ENCODE results near the gene CACNA2D1.
"Not testable (repeated sequence)": the region's sequence is repeated elsewhere in the genome, so short reads cannot be mapped to it uniquely, and the experiment has no call there.

The CACNA2D1 gene

DNA sequence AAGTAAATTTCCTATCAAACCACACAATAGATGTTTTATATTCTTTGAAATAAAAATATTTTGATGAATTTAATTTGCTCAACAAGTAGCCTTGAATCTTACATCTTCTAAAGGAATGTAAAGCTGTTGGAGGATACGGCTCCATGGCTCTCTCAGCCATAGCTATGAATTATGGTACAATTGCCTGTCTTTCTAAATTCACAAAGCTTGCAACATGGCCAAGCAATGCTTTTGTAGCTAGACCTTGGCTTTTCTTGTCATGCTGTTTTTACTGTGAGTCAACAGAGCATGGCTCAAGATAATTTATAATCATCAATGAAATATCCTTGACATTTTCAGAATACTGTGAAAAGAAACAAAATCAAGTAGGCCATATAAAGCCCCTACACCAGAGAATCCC, 286.7 kb downstream of the CACNA2D1 start:
- DNase-seq = no peak

DNA sequence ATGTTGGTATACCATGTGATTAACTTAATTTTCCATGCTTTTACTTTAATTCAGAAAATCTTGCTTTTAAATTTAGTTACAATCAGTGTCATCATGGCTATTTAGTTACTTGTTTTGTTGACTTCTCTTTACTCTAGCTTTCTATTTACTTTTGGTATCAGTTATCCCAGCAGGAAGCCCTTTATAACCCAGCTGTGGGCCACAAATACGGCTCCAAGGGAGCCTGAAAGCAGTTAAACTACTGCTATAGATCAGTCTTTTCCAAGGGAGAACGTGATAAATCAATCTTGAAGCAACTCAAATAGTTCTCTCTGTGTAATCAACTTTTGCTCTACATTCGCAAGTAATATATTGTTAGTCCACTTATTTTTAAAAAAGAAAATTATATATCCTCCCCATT, 287.4 kb downstream of the CACNA2D1 start:
- no peak for DNase-seq

GRCh38 chr7:82154728-82155127, 288.8 kb downstream of the CACNA2D1 start:
- DNase-seq = no peak

- DNase-seq = no peak
Observed at GRCh38 chr7:82153776-82154175, 289.8 kb downstream of the CACNA2D1 start.

GRCh38 chr7:82152858-82153257, 290.7 kb downstream of the CACNA2D1 start:
- DNase-seq = no peak

DNA sequence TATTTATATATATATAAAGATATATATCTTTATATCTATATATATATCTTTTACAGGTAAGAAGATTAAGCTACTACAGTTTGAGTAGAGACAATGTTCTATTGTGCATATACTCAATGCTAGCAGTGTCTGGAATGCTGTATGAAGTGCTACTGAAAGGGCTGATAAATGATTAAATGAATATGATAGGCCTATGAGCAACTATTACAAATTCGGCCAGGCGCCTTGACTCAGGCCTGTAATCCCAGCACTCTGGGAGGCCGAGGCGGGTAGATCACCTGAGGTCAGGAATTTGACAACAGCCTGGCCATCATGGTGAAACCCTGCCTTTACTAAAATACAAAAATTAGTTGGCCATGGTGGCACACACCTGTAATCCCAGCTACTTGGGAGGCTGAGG, 297.1 kb downstream of the CACNA2D1 start:
- DNase-seq = no peak

DNA sequence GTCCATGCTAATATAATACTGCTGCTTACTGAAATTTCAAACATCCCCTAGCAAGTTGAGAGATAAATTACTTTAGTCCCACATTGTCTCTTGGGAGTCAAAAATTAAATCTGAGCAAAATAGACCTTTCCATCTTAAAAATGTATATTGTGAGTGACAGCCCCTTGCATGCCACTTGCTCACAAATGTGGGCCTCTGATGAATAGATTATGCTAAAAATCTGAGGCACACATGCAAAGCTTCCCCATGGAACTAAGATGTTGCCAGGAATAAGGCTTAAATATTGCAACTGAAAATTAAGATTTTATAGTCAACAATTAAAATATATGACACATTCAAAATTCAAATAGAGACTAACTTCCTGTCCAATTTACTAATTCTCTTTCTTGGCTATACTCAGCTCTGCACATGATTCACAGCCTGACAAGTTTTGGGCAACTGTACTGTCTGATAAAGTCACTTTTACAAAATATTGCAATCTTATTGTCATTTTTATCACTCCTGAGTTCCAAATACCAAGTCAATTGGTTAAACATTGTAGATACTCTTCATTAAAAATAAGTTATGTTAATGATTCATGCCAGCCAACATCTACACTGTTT, 301.2 kb downstream of the CACNA2D1 start:
- DNase-seq = no peak

DNA sequence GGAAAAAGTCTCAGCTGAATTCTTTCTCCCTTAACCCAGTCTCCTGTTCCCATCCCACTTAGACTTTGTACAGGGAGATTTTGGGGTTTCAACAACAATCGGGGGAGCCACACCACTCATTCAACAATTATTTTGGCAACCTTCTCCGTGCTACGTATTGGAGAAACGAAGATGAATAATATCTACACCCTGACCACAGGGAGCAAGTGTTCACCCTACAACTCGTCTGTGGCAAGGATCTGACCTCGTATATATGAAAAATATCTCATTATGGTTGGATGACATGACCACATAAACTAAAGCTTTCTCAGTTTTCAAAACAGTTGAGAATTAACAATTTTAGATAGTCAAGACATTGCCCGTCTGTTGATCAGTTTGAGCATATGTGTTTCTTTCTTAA, 302.1 kb downstream of the CACNA2D1 start:
- DNase-seq = no peak

DNA sequence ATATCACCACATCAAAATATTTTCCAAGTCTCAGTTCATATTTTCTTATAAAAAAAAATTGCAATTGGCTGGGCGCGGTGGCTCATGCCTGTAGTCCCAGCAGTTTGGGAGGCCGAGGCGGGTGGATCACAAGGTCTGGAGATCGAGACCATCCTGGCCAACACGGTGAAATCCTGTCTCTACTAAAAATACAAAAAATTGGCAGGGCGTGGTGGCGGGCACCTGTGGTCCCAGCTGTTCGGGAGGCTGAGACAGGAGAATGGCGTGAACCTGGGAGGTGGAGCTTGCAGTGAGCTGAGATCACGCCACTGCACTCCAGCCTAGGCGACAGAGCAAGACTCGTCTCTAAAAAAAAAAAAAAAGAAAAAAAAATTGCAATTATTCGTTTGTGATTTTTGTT, 303.0 kb downstream of the CACNA2D1 start:
- DNase-seq = not testable (repeated sequence)

- DNase-seq = no peak
Observed at GRCh38 chr7:82131215-82131614, 312.4 kb downstream of the CACNA2D1 start.

DNA sequence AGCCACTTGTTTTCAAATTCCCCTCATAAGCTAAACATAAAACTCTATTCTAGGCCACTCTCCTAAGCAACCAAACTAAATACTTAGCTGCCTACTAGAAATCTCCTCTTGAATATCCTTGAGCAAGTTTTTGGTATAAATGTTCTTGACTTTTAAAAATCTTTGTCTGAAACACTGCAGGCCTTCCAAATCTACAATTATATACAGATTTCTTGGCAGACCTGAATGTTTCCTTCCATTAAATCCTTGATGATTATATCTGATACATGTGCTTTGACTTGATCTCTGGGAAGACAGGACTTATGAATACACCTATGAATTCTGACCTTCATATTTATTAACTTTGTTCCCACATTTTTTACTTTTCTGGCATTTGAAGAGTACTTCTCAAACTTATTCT, 314.5 kb downstream of the CACNA2D1 start:
- no peak for DNase-seq

DNA sequence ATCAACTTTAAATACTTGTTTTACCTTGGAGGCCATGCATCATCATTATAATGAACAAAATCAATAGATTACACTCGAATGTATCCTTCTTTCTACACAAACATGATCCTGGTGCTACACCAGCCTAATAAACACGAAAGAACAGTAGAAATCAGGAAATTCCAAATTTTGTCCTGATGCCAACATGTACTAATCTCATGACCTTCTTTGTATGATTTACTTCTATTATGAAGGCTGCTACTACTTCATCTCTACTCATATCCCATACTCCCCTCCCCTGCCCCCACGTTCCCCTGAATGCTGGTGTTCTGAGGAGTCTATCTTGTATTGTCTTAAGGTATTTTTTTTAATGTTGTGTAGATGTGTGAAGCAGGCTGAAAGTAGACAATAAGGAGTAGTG, 315.0 kb downstream of the CACNA2D1 start:
- DNase-seq = no peak

- no peak for DNase-seq
Observed at GRCh38 chr7:82126576-82126975, 317.0 kb downstream of the CACNA2D1 start.

- DNase-seq = no peak
Observed at GRCh38 chr7:82124445-82124844, 319.1 kb downstream of the CACNA2D1 start.

GRCh38 chr7:82122275-82122674, 321.3 kb downstream of the CACNA2D1 start:
- no peak for DNase-seq

DNA sequence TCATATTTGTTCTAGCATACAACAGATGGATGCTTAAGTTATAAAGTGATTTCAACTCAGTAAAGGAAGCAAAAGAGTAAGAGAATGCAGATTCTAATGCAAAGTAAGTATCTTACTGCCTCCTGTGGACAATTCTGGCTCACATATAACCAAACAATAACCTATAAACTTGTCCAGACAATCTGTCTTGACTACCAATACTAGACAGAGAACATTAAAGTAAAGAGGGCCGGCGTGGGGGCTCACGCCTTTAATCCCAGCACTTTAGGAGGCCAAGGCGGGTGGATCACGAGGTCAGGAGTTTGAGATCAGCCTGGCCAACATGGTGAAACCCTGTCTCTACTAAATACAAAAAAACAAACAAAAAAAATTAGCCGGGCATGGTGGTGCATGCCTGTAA, 329.3 kb downstream of the CACNA2D1 start:
- DNase-seq = no peak

GRCh38 chr7:82110146-82110840, 333.3 kb downstream of the CACNA2D1 start:
- no peak for DNase-seq

GRCh38 chr7:82109288-82109687, 334.3 kb downstream of the CACNA2D1 start:
- no peak for DNase-seq

GRCh38 chr7:82106201-82106600, 337.4 kb downstream of the CACNA2D1 start:
- no peak for DNase-seq

DNA sequence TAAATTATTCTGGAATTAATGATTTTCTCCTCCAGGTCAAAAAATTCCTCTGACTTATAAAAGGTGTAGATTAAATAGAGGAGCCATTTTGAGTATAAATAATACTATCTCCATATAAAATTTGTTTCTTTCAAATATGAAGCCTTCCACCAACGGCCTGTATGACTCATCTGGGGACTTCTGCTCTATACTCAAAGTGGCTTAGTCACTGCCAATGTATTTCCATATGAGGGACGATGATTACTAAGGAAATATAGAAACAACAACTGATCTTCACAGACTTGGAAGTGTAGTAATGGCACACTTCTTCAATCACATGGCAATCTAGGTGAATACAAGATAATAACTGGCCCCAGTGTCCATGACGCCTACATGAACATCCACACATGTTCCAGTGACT, 338.1 kb downstream of the CACNA2D1 start:
- DNase-seq = peak in 1 of 2 donors; percentile 12

DNA sequence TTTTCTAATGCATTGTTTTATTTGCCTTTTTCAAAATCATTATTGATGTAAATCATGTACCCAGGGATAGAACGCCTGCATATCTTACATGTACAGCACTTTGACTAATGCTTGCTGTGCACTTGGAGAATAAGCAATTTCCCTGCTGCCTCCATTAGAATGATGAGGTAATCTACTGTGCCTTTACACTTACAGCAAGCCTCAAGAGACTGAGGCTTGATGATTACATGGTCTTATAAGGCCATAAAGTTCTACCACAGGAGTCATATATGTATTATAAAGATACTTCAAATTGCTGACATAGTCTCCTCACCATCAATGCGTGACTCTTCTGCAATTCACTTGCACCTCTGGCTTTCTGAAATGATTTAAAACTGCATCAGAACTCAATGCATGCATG, 345.2 kb downstream of the CACNA2D1 start:
- no peak for DNase-seq

DNA sequence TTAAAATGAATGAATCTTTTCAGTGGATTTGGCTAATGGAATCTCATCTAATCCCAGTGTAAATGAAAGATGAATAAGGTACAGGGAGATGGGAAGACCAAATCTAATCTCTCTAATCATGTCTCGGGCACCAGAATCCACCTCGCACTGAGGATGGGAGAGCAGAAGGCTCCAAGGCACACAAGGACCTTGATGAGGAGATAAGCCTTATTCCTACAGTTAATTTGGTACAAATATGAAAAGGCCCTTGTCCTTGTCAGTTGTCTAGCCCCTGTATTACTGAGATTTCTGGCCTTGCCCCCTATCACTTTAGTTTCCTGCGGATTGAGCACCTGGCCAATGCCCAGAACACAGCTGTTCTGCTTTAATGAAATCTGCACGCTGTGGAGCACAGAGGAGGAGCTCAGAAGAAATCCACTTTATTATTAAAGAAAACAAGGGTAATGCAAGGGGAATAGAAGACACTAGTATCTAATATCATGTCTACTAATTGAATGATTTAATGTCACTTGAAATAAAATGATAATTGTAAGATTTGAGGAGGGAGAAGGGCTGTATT, 352.4 kb downstream of the CACNA2D1 start:
- no peak for DNase-seq

- no peak for DNase-seq
Observed at GRCh38 chr7:82087099-82087498, 356.5 kb downstream of the CACNA2D1 start.

DNA sequence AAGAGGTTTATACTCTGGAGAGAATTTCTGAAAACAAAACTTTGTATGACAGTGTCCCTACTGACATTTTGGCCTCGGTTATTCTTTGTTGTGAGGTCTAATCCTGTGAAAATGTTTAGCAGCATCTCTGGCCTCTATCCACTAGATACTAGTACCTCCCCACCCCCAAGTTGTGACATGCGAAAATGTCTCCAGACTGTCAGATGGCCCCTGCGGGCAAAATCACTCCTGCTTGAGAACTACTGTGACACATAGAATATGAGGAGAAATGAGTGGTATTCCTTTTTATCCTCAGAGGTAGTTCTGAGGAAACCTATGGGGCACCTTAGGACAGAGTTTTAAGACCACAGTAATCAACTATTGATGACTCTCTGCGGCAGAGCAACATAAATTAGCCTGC, 358.5 kb downstream of the CACNA2D1 start:
- no peak for DNase-seq

Measured in bone marrow (tissue), 2 donors.